NOMO-1 (cell line): ENCODE measurements around the gene MYO15A.

Experiments used
- DNase-seq, 2 experiments: peaks; one replicate each; lab custom pipeline; 2025; ENCODE audit not compliant: unreplicated experiment in 2 of 2; lab: John Stamatoyannopoulos, UW

MYO15A gene

DNA sequence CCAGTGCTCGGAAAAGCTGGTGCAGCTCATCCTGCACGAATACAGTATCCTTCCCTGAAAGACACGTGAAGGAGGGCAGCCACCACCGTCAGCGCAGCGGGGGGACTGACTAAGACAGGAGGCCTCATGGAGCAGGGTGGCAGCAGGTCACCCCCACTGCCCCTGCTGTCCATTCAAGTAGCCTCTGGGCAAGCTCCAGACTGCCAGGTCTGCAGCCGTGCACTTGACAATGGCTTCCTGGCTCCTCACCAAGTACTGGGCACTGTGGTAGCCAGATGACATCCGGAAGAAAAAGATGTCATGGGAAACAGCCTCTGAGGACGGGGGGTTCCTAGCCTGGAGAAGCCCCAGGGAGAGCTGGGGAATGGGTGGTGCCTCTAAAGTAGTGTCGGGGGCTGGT lies 7.9 kb upstream of the MYO15A start:
- no peak for DNase-seq

DNA sequence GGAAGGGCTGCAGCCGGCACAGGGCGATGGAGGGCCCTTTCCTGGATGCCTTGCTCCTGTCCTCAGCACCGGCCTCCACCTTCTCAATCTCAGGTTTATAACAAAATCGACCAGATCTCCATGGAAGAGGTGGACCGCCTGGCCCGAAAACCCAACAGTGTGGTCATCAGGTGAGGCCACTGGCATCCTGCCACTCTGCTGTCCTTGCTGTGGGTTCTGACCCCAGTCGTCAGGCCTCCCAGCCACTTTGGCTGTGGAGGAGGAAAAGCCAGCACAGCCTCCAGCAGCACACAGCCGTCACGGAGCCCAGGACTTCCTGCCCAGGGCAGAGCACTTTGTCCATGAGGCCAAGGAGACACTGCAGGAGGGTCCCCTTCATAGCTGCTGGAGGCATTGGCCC lies 6.7 kb upstream of the MYO15A start:
- DNase-seq, result no peak

DNA sequence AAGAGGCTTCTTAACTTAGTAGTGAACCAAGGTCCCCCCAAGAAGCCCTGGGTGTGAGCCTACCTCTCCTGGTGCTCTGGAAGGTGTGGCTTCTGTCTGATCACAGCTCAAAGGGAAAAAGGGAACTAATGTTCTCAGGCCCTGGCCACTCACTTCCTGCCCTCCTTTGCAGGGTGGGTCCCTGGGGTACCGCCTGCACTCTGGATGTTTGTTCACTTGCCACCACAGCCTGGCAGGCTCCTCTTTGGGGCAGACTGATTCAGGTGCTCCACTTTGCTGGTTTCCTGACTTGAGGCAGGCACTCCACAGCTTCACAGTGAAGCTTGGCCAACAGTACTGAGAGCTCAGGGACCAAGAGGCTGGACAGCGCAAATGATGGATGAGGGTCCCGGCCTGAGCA lies 5.9 kb upstream of the MYO15A start:
- DNase-seq, result peak; percentile 38 to 53

DNA sequence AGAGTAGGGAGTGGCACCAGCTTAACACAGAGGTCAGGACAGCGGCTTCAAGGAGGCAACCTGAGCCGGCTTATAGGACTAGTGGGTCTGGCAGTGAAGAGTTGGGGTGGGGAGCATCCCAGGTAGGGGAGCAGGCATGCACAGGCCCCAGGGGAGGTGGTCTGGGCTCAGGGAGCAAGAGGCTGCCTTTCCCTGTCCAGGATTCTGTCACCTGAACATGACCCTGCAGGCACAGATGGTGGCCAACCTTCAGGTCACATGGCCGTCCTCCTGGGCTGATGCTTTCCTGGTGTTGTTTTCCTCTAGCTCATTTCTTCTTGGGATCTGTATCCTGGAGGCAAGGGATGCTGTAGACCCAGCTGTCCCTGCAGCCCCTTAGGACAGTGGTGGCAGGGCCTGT lies 3.5 kb upstream of the MYO15A start:
- DNase-seq, result no peak

DNA sequence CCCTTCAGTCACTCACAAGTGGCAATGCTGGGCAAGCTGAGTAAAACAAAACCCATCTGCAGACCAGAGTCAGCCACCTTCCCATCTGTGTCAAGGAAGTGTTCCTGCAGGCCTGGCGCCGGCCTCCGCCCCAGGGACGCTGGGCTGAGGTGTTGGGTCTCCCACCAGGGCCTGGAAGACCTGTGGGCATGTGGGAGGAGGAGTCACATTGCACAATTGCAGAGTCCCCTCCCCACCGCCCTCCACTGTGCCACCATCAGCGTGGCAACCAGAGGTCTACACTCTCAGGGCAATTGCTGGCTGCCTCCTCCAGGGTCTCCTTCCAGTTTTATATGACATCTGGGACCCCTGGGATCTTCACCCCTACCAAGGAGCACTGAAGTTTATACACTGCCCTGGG lies 3.0 kb upstream of the MYO15A start:
- no peak for DNase-seq

DNA sequence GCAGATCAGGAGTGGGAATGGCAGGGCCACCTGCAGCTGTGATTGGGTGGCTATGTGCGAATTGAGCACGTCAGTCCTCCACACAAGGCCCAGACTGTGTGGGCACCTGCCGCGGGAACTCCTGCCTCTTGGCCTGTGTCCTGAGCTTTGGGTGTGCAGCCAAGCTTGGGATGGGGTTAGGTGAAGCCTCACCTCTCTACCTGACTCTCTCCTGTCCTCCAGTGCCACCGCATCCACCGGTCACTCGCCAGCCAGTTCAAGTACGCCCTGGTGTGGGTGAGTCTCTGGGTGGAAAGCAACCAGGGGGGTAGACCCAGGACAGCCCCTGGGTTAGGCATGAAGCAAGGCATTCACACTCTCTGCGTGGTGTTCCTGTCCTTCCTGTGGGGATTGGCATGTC lies 2.3 kb upstream of the MYO15A start:
- DNase-seq, result no peak

DNA sequence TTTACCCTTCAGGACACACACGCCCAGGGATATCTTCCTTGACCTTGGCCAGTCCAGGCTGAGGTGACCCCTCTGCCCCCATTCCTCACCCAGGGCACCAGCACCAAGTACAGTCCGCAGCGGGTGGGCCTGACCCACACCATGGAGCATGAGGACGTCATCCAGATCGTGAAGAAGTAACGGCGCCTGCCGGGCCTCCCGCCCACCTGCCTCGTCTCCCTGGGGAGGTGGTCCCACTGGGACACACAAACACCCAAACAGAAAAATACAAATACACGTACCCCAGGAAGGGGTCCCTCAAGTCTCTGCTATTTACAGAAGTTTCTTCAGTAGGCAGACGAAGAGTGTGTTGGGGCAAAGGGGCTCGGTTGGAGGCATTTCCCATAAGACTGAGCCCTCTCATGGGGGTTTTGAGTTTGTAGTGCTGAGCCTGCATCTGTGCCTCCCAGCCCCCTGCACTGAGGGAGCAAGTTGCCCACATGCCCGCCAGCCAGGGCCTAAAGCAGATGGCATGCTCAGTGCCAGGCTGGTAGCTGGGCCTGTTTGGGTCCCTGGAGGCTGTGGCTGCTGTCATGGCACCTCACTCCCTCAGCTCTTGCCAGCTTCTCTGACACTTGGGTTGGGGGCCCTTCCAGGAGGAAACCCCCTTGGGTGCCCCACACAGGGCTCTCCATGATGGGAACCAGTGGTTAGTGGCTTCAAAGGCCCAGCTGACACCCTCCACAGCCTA lies 1.3 kb upstream of the MYO15A start:
- no peak for DNase-seq

DNA sequence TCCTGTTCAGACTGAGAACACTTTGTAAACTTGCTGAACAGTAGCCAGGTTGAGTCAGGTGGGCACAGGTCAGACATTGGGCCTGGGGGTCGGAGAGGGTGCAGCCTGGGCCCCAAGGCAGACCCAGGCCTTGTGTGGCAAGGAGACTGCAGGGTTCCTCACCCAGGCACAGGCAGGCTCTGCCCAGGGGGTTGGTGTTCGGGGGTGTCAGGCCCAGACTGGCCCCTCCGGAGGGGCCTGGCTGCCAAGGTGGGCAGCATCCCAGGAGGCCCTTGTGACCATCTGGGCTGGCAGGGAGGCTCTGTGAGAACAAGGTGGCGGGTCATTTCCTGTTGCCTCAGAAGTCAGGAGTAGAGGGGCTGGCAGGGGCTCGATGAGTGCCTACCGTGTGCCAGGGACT lies 585 bp upstream of the MYO15A start:
- DNase-seq, result no peak

DNA sequence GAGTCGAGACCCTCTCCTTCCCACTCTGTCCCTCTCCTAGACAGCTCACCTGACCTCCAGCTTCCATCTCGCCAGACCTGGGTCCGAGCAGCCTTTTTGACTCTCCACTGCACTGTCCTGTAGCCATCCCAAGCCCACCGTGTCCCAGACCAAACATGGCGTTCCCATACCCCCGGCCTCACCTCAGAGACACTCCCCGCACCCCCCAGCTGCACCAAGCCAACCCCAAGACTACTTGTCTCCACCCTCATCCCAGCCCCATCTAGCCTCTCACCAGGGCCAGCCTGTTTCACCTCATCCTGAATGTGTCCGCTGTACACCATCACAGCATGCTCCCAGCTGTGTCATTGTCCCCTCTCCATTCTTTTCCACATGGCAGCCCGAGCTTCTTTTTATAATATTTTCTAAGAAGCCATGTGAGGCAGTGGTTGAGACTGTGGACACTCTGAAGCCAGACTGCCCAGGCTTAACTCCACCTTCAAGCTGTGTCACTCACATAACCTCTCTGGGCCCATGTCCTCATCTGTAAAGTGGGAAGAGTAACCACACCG lies 1.5 kb downstream of the MYO15A start:
- DNase-seq, result no peak

DNA sequence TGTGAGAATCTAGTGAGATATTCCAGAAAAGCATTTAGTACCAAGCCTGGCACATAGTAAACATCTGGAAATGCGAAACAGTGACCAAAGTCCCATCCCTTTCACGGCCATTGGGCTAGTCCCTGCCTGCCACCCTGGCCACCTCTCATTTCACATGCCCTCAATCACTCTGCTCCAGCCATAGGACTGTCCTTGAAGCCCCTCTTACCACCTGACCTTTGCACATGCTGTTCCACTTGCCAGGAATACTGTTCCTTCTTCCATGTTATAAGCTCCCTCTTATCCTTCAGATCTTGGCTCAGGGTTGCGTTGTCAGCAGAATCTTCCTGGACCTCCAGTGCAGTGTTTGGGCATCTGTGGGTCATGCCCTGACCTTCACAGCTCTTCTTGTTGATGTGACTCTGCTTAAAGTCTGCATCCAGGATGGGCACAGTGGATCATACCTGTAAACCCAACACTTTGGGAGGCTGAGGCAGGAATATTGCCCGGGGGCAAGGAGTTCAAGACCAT lies 2.1 kb downstream of the MYO15A start:
- DNase-seq, result no peak

DNA sequence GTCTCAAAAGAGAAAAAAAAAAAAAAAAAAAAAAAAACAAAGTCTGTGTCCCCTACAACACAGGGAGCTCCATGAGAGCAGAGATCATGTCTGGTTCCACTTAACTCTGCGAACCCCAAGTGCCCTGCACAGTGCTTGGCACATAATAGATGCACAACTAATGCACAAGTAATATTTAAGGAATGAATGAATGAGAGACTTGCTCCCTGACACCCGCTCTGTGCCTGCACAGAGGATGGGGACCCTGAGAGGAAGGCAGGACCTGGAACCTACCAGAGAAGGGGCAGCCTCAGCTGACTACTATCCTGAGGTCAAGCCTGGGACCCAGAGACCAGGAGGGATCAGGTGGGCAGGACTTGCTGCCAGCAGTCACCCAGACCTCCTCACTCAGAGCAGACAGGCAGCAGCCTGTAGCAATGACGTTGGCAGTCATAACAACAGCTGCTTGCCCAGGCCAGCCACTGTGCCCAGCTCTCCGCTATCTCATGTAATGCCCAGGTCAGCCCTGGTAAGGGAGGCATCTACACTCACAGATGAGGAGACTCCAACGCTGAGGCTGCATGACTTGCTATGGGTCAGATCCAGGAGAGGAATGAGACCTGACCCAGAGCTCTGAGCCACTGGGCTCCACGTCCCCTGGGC lies 2.9 kb downstream of the MYO15A start:
- no peak for DNase-seq

DNA sequence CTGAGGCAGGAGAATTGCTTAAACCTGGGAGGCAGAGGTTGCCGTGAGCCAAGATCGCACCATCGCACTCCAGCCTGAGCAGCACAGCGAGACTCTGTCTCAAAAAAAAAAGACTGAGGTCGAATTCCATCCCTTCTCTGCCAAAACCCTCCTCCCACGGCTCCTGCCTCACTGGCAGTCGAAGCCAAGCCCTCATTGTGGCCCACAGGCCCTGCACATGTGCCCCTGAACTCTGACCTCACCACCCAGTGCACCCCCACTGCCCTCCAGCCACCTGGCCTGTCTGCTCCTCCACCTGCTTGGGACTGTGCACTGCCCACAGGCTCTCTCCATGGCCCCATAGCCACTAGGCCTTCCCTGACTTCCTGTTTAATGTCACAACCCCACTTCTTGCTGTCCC lies 7.0 kb downstream of the MYO15A start:
- DNase-seq, result no peak

DNA sequence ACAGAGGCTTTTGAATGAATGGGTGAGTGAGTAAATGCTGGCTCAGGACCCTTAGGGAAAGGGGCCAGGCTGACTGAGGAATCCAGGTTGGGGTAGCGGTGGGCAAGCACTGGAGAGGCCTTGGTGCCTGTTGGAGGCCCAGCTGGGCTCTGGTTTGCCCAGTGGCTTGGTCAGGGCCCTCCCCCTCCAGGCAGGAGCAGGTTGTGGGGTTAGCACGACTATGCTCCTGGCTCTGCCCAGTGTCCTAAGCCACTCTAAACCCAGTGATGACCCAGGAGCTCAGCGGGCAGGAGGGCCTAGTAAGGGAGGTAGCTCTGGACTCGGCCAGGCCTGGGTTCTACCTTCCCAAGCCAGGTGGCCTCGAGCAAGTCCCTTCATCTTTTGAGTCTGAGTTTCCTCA lies 7.5 kb downstream of the MYO15A start:
- DNase-seq, result no peak

DNA sequence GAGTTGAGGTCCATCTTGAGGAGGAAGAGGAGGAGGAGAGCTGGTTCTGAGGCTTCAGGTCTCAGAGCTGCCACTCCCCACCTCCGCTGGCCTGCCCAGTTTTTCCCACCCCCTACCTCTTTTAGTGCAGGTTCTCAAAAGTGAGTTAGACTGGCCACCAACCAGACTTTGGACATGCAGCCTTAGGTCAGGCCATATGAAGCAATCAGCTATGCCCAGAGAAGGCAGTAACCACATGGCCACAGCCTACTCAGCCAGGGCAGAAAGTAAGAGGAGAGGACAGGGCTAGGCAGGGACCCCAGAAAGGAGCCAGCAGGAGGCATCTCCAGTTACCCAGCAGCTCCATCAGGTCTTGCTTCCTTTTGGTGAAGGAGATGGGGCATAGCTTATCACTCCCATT lies 9.0 kb downstream of the MYO15A start:
- no peak for DNase-seq

DNA sequence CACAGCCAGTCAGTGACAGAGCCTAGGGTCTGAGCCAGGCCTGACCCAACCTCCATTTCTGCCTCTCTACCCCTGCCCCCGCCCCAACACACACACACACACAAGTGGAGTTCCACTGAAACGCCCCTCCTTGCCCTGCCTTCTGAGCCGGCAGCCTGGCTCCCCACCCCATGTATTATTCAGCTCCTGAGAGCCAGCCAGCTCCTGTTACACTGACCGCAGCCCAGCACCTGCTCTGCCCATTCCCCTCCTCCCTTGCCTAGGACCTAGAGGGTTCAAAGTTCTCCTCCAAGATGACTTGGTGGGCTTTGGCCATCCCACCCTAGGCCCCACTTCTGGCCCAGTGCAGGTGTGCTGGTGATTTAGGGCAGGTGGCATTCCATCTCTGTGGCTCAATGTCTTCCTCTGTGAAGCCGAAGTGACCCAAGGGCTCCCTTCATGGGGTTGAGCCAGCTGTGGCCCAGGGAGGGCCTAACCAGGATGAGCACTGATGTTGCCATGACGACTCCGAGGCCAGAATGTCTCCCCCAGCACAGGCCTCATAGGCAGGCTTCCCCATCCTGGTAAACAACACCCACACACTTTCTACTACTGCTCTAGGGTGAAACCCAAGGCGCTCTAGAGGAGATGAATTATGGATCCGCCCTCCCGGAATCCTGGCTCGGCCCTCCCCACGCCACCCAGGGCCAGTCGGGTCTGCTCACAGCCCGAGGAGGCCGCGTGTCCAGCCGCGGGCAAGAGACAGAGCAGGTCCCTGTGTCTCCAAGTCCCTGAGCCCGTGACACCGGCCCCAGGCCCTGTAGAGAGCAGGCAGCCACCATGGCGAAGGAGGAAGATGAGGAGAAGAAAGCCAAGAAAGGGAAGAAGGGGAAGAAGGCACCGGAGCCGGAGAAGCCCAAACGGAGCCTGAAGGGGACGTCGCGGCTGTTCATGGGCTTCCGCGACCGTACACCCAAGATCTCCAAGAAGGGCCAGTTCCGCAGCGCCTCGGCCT lies 9.7 kb downstream of the MYO15A start:
- DNase-seq, result no peak

DNA sequence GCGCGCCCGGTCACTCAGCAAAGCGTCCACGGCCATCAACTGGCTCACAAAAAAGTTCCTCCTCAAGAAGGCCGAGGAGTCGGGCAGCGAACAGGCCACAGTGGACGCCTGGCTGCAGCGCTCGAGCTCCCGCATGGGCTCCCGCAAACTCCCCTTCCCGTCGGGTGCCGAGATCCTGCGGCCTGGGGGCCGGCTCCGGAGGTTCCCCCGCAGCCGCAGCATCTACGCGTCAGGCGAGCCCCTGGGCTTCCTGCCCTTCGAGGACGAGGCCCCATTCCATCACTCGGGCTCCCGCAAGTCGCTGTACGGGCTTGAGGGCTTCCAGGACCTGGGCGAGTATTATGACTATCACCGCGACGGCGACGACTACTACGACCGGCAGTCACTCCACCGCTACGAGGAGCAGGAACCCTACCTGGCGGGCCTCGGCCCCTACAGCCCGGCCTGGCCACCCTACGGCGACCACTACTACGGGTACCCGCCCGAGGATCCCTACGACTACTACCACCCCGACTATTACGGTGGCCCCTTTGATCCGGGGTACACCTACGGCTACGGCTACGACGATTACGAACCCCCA lies 10.7 kb downstream of the MYO15A start:
- DNase-seq, result no peak

DNA sequence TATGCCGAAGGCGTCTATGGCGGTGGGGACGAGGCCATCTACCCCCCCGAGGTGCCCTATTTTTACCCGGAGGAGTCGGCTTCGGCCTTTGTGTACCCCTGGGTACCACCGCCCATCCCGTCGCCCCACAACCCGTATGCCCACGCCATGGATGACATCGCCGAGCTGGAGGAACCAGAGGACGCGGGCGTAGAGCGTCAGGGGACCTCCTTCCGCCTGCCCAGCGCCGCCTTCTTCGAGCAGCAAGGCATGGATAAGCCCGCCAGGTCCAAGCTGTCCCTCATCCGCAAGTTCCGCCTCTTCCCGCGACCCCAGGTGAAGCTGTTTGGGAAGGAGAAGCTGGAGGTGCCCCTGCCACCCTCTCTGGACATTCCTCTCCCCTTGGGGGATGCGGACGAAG lies 11.4 kb downstream of the MYO15A start:
- DNase-seq, result no peak

DNA sequence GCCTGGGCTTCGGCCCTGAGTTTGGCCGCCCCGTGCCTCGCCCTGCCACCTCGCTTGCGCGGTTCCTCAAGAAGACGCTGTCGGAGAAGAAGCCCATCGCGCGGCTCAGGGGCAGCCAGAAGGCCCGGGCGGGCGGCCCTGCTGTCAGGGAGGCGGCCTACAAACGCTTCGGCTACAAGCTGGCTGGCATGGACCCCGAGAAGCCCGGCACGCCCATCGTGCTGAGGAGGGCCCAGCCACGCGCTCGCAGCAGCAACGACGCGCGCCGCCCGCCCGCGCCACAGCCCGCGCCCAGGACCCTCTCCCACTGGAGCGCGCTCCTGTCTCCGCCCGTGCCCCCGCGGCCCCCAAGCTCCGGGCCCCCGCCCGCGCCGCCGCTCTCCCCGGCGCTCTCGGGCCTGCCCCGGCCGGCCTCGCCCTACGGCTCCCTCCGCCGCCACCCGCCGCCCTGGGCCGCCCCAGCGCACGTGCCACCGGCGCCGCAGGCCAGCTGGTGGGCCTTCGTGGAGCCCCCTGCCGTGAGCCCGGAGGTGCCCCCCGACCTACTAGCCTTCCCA lies 12.0 kb downstream of the MYO15A start:
- DNase-seq, result no peak

DNA sequence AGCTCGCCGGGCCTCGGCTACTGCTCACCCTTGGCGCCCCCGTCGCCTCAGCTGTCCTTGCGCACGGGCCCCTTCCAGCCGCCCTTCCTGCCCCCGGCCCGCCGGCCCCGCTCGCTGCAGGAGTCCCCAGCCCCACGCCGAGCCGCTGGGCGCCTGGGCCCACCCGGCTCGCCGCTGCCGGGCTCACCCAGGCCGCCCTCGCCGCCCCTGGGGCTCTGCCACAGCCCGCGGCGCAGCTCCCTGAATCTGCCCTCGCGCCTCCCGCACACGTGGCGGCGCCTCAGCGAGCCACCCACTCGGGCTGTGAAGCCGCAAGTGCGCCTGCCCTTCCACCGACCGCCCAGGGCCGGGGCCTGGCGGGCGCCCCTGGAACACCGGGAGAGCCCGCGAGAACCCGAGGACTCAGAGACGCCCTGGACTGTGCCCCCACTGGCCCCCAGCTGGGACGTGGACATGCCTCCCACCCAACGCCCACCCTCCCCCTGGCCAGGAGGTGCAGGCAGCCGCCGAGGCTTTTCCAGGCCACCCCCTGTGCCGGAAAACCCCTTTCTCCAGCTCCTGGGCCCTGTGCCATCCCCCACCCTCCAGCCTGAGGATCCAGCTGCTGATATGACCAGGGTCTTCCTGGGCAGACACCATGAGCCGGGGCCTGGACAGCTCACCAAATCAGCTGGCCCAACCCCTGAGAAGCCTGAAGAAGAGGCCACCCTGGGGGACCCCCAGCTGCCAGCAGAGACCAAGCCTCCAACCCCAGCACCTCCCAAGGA lies 12.8 kb downstream of the MYO15A start:
- no peak for DNase-seq
